GM12801 (cell line): ENCODE measurements around the gene CCNB2.

Experiments
- TF ChIP-seq, protein P1 (sequence below): IDR thresholded peaks from one replicate; pipeline ENCODE4 v1.5.1; 2011; ENCODE audit warnings: control low read depth; ENCODE audit not compliant: insufficient read length; ENCODE audit errors: extremely low read depth

Gene CCNB2

DNA sequence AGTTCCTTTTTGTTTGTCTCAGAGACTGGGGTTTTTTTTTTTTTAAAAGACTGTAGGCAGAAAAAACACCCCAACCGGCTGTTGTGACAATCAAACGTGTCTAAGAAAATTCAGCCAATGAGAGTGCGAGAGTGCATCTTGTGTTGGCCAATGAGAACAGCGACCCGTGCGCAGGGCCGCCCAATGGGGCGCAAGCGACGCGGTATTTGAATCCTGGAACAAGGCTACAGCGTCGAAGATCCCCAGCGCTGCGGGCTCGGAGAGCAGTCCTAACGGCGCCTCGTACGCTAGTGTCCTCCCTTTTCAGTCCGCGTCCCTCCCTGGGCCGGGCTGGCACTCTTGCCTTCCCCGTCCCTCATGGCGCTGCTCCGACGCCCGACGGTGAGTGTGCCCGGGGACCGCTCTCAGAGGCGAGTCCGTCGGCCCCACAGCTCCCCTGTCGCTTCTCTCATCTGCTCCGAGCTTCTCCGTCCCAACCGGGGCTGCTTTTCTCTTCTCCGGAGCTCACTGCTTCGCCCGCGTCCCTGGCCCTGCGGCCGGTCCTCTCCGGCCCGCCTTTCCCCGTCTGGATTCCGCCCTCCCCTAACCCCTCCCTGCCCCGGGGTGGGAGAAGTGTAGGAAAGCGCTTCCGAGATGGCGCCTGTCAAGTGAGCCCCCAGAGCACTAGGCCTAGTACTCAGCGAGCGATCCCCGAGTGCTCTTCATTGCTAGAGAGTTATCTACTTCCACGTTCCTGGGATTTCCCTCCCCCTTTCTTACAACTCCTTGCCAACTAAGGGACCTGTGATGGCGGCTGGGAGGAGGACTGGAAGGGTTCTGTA, at the start of gene CCNB2:
Gene CCNB2 (plus strand): TSS at position 235 of the 821 bp plus-strand sequence. CDS start 123 bp downstream, at position 358.
- TF ChIP-seq, protein P1, sequence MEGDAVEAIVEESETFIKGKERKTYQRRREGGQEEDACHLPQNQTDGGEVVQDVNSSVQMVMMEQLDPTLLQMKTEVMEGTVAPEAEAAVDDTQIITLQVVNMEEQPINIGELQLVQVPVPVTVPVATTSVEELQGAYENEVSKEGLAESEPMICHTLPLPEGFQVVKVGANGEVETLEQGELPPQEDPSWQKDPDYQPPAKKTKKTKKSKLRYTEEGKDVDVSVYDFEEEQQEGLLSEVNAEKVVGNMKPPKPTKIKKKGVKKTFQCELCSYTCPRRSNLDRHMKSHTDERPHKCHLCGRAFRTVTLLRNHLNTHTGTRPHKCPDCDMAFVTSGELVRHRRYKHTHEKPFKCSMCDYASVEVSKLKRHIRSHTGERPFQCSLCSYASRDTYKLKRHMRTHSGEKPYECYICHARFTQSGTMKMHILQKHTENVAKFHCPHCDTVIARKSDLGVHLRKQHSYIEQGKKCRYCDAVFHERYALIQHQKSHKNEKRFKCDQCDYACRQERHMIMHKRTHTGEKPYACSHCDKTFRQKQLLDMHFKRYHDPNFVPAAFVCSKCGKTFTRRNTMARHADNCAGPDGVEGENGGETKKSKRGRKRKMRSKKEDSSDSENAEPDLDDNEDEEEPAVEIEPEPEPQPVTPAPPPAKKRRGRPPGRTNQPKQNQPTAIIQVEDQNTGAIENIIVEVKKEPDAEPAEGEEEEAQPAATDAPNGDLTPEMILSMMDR = no peak

DNA sequence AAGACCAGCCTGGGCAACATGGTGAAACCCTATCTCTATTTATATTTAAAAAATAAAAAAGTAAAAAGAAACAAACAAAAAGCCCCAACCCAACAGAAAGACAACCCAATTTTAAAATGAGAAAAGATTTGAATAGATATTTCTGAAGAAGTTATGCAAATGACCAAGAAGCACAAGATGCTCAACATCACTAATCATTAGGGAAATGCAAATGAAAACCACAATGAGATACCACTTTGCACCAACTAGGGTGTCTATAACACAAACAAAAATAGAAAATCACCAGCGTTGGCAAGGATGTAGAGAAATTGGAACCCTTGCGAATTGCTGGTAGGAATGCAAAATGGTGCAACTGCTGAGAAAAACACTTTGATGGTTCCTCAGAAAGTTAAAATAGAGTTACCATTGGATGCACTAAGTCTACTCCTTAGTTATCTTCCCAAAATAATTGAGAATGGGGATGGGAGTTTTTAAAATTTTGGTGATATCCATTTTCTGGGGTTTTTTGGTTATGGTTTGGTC, 45.8 kb upstream of the CCNB2 start:
- TF ChIP-seq, protein P1 = no peak

DNA sequence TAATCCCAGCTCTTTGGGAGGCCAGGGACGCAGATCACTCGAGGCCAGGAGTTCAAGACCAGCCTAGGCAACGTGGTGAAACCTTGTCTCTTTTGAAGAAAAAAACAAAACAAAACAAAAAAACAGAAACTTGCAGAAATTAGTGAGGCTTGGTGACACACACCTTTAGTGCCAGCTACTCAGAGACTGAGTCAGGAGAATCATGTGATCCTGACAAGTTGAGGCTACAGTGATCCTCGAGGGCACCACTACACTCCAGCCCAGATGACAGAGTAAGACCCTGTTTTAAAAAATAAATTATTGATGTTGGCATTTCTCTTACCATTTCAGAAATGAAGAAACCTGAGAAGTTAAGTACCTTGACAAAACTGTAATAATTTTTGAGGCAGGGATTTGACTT, 44.6 kb upstream of the CCNB2 start:
- TF ChIP-seq, protein P1 = no peak

DNA sequence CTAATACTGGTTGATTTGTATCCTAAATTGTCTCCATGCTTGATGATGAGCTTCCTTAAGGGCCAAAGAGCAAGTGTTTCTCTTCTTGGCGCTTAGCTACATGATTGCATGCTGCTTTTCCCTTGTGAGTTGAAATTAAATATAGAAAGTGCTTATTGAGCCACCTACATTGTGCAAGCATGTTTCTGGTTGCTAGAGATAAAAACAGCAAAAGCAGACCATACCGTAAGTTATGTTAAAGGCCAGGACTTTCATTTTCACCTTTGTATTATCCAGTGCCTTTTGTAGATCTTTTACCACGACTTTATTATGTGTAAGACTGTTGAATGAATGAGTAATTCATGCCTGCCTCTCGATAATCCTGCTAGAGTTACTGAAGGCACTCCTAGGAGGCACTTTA, 41.9 kb upstream of the CCNB2 start:
- TF ChIP-seq, protein P1 = no peak

DNA sequence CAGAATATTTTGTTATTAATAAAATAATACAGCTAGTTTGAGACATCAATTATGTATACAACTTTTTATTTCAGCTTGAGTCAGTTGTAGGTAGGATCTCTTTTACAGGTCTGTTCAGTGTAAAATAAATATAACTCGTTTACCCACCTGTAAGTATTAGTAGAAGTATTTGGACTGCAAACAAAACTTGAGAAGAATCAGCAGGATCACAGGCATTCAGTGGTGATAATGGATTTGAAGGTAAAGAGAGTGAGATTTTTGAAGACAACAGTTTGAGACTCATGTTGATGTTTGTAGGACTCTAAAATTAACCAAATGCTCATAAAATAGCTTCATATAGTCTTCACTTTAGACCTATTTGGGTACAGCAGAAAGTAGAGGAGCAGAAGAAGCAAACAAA, 35.5 kb upstream of the CCNB2 start:
- TF ChIP-seq, protein P1 = no peak

DNA sequence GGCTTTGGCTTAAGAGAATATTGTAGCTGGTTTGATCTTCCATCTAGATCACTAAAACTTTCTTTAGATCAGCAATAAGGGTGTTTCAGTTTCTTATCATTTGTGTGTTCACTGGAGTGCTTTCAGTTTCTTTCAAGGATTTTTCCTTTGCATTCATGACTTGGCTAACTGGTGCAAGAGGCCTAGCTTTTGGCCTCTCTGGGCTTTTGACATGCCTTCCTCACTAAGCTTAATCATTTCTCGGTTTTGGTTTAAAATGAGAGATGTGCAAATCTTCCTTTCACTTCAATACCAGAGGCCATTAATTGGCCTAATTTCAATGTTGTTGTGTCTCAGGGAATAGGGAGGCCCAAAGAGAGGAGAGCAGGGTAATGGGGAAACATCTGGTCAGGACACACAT, 30.3 kb upstream of the CCNB2 start:
- TF ChIP-seq, protein P1 = no peak

DNA sequence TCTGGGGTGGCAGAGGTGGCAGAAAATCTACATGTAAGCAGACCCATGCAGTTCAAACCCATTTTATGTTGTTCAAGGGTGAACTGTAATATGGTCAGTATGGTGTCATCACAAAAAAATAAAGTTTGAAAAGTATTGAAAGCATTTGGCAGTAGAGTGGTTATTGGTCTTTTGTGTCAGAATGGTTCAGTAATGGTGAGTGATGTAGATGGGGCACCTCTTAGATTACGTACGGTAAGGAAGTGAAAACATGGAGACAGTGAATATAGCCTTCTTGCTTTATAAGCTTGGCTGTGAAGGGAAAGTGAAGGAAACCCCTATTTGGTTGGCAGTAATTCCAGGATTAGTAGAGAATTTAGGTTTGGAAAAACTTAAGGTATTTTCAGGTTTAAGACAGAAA, 17.2 kb upstream of the CCNB2 start:
- TF ChIP-seq, protein P1 = no peak
